Muscle layer of colon (tissue), 2 donors: Measurements from ENCODE around the gene PHYH.

Experiments
- H3K27ac ChIP-seq: one replicate; pipeline ENCODE4 v1.7.0; 2013; ENCODE audit warnings: low read depth, mild to moderate bottlenecking, low read length, moderate library complexity
- H3K27me3 ChIP-seq, 2 donors: one replicate each; pipeline ENCODE4 v1.7.0; 2013; ENCODE audit warnings: low read length in 2 of 2, mild to moderate bottlenecking in 2 of 2; ENCODE audit not compliant: insufficient read depth in 2 of 2, control insufficient read depth in 1 of 2
- H3K36me3 ChIP-seq: one replicate; pipeline ENCODE4 v1.7.0; 2013; ENCODE audit warnings: mild to moderate bottlenecking, low read length; ENCODE audit not compliant: insufficient read depth
- H3K4me1 ChIP-seq: one replicate; pipeline ENCODE4 v1.7.0; 2013; ENCODE audit warnings: mild to moderate bottlenecking, low read length; ENCODE audit not compliant: insufficient read depth
- H3K4me3 ChIP-seq, 2 donors: one replicate each; pipeline ENCODE4 v1.7.0; 2013; ENCODE audit warnings: low read length in 2 of 2, low read depth in 1 of 2, mild to moderate bottlenecking in 1 of 2, moderate library complexity in 1 of 2
- H3K9ac ChIP-seq: one replicate; pipeline ENCODE4 v1.7.0; 2013; ENCODE audit warnings: low read length
- H3K9me3 ChIP-seq: one replicate; pipeline ENCODE4 v1.7.0; 2013; ENCODE audit warnings: mild to moderate bottlenecking, low read length
- donor health status: abdominal sarcoma.
- donor health status: Adenocarcinoma of cecum.

PHYH gene

GRCh38 chr10:13317474-13317873 lies 17.6 kb upstream of the PHYH start:
- Histone ChIP-seq H3K9ac (no peak overlapping the region), H3K9me3 (no peaks in the 10 kb centered on the region), H3K27me3 (no peaks in the 10 kb centered on the region), H3K36me3 (peaks cover 20% of the 10 kb centered on the region), H3K4me3 (no peak overlapping the region), H3K27ac (no peak overlapping the region), H3K4me1 (no peaks in the 10 kb centered on the region)

- H3K9ac ChIP-seq = no peak overlapping the region
- H3K4me1 ChIP-seq = no peaks in the 10 kb centered on the region
- H3K9me3 ChIP-seq = no peaks in the 10 kb centered on the region
- H3K27ac ChIP-seq = no peak overlapping the region
- H3K27me3 ChIP-seq = no peaks in the 10 kb centered on the region
- H3K36me3 ChIP-seq = peaks cover 15% of the 10 kb centered on the region
- no peak overlapping the region for H3K4me3 ChIP-seq
These were observed 16.9 kb upstream of the PHYH start for GRCh38 chr10:13316635-13317311.

DNA sequence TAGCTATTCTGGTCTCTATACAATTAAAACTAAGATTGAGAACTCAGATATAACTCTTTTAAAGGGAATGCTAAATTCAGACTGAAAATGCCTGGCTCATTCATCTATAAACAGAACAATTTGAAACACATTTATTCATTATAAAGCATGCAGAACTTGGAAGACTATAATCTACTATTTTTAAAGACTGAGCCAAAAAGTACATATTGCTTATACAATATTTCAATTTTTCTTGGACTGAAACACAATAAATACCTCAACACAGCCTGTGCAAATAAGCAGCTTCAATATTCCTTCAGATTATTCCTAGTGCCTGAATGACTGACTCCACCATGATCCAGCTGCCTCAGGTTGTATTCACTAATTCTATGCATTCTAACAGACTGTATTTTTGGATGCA lies 15.5 kb upstream of the PHYH start:
- Histone ChIP-seq H3K36me3 (peaks cover 11% of the 10 kb centered on the region), H3K9me3 (no peaks in the 10 kb centered on the region), H3K27me3 (no peaks in the 10 kb centered on the region), H3K27ac (no peak overlapping the region), H3K4me1 (no peaks in the 10 kb centered on the region), H3K9ac (no peak overlapping the region), H3K4me3 (no peak overlapping the region)

- no peaks in the 10 kb centered on the region for H3K36me3 ChIP-seq
- H3K27ac ChIP-seq = no peak overlapping the region
- no peaks in the 10 kb centered on the region for H3K27me3 ChIP-seq
- no peaks in the 10 kb centered on the region for H3K9me3 ChIP-seq
- H3K9ac ChIP-seq = no peak overlapping the region
- H3K4me1 ChIP-seq = no peaks in the 10 kb centered on the region
- H3K4me3 ChIP-seq = no peak overlapping the region
These were observed 11.3 kb upstream of the PHYH start for GRCh38 chr10:13311177-13311575.

DNA sequence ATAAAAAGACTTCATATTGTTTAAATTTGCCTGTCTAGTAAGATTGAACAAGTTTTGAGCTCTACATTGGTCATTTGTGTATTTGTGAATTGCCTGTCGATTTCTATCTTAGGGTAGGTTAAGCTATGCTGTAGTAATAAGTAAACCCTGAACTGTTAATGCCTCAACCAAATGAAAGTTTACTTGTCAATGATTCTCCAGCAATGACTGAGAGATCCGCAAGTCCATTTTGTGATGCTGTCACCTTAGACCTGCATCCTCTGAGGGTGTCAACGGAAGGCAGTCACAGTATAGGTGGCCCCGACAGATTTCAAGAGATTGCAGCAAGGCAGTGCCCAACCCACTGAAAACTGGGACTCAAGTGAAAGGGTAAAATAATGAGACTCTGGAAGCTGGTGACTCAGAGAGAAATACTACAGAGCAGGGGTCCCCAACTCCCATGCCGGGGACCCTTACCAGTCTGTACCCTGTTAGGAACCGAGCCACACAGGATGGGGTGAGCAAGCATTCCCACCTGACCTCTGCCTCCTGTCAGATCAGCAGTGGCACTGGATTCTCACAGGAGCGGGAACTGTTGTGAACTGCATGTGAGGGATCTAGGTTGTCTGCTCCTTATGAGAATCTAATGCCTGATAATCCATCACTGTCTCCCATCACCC lies 10.8 kb upstream of the PHYH start:
- H3K9ac ChIP-seq = no peak overlapping the region
- no peaks in the 10 kb centered on the region for H3K27me3 ChIP-seq
- H3K36me3 ChIP-seq = no peaks in the 10 kb centered on the region
- no peaks in the 10 kb centered on the region for H3K9me3 ChIP-seq
- H3K4me3 ChIP-seq = no peak overlapping the region
- H3K4me1 ChIP-seq = no peaks in the 10 kb centered on the region
- H3K27ac ChIP-seq = no peak overlapping the region

DNA sequence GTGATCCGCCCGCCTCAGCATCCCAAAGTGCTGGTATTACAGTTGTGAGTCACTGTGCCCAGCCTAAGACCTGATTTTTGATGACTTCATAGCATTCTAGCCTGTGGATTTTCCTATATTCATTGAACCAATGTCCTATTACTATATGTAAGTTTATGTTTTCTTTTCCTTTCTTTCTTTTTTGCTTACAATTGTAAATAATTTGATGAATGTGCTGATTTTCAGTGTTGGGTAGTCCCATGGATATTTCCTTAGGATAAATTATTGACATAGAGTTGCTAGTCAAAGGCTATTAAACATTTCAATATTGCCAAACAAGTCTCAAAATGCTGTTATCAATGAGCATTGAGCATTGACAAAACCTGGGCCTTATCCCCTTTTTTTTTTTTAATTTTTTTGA lies 9.9 kb upstream of the PHYH start:
- Histone ChIP-seq H3K9ac (no peak overlapping the region), H3K4me1 (no peaks in the 10 kb centered on the region), H3K27ac (no peak overlapping the region), H3K27me3 (no peaks in the 10 kb centered on the region), H3K36me3 (no peaks in the 10 kb centered on the region), H3K9me3 (no peaks in the 10 kb centered on the region), H3K4me3 (no peak overlapping the region)

GRCh38 chr10:13308096-13308495 lies 8.2 kb upstream of the PHYH start:
- Histone ChIP-seq H3K4me3 (no peak overlapping the region), H3K4me1 (no peaks in the 10 kb centered on the region), H3K9ac (no peak overlapping the region), H3K27me3 (no peaks in the 10 kb centered on the region), H3K36me3 (no peaks in the 10 kb centered on the region), H3K9me3 (no peaks in the 10 kb centered on the region), H3K27ac (no peak overlapping the region)

DNA sequence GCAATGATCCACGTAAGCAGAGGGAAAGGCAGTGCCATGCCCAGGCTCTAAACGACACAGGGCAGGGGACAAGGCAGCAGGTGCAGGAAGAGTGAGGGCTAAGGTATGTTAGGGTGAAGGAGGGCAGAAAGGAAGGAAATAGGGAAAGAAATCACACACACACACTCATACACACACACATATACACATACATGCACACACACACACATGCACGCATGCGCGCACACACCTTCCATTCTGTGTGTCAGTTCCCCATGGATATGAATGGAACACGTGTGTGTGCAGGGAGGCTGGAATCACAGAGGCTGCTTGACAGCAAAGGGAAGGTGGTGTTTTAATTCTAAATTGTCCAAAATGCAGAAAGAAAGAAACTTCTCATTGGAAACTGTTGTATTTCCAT lies 6.2 kb upstream of the PHYH start:
- H3K4me3 ChIP-seq = no peak overlapping the region
- H3K4me1 ChIP-seq = no peaks in the 10 kb centered on the region
- H3K9me3 ChIP-seq = no peaks in the 10 kb centered on the region
- no peaks in the 10 kb centered on the region for H3K27me3 ChIP-seq
- H3K27ac ChIP-seq = no peak overlapping the region
- H3K36me3 ChIP-seq = no peaks in the 10 kb centered on the region
- no peak overlapping the region for H3K9ac ChIP-seq

GRCh38 chr10:13302821-13303555 lies 3.1 kb upstream of the PHYH start:
- H3K9ac ChIP-seq = no peak overlapping the region
- H3K4me3 ChIP-seq = peak overlapping the region in 1 of 2 donors; percentile 82
- no peaks in the 10 kb centered on the region for H3K36me3 ChIP-seq
- no peak overlapping the region for H3K27ac ChIP-seq
- no peaks in the 10 kb centered on the region for H3K9me3 ChIP-seq
- H3K4me1 ChIP-seq = no peaks in the 10 kb centered on the region
- no peaks in the 10 kb centered on the region for H3K27me3 ChIP-seq

DNA sequence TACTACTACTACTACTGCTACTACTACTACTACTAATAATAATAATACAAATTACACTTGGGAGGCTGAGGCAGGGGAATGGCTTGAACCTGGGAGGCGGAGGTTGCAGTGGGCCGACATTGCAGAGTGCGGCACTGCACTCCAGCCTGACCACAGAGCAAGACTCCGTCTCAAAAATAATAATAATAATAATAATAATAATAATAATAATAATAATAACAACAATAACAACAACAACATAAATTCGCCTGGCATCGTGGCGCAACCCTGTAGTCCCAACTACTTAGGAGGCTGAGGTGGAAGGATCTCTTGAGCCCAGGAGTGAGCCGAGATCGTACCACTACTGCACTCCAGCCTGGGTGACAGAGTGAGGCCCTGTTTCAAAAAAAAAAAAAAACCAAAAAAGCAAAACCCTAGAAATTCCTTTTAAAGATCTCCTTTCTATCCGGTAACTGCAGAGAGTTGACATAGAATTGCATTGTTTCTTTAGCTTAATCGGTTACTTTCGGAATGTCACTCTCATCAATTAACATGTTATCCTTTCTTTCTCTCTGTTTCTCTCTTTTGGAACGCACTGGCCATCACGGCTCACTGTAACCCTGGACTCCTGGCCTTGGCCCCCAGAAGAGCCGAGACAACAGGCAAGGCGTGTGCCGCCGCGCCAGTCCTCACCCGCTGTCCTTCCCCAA lies 972 bp downstream of the PHYH start:
- peaks cover 15% of the 10 kb centered on the region for H3K36me3 ChIP-seq
- peak overlapping the region; percentile 63 to 84 for H3K4me3 ChIP-seq
- no peaks in the 10 kb centered on the region for H3K9me3 ChIP-seq
- H3K27me3 ChIP-seq = no peaks in the 10 kb centered on the region
- H3K4me1 ChIP-seq = no peaks in the 10 kb centered on the region
- H3K9ac ChIP-seq = peak overlapping the region; percentile 80
- H3K27ac ChIP-seq = peak overlapping the region; percentile 77

DNA sequence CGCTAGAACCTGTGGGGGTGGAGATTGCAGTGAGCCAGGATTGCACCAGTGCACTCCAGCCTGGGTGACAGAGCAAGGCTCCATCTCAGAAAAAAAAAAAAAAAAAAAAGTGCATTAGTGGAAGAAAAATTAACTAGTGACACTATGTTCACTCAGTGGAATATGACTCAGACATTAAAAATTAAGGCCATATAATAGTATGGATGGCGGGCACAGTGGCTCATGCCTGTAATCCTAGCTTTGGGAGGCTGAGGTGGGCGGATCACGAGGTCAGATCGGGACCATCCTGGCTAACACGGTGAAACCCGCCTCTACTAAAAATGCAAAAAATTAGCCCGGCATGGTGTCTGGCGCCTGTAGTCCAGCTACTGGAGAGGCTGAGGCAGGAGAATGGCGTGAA lies 3.4 kb downstream of the PHYH start:
- H3K36me3 ChIP-seq = peaks cover 30% of the 10 kb centered on the region
- H3K9ac ChIP-seq = no peak overlapping the region
- H3K27ac ChIP-seq = no peak overlapping the region
- no peaks in the 10 kb centered on the region for H3K4me1 ChIP-seq
- H3K4me3 ChIP-seq = no peak overlapping the region
- no peaks in the 10 kb centered on the region for H3K27me3 ChIP-seq
- no peaks in the 10 kb centered on the region for H3K9me3 ChIP-seq
